Hematopoietic multipotent progenitor cell (in vitro differentiated cells): ENCODE data around the gene HSPA14. TPM values are rescaled to one million over a fixed set of nuclear protein-coding genes. Genes with fewer than 3 reads are reported as not detected.

Source experiments
- DNase-seq, 3 donors: peaks; one replicate each; pipeline ENCODE4 v3.0.0-alpha.2; 2011 to 2015; ENCODE audit warnings: low read depth in 2 of 3, low spot score in 2 of 3
- total RNA-seq: library from RNA; depleted of rRNA; stranded (reverse); fragments of >200 nt; gene quantifications from one replicate; pipeline ENCODE4 v1.2.3, GENCODE V29; 2012

HSPA14 gene
- total RNA-seq, 1 donor: 5.7 TPM

- no peak for DNase-seq
These were observed 41.8 kb downstream of the HSPA14 start for GRCh38 chr10:14879928-14880193.

GRCh38 chr10:14880229-14880628 is 42.1 kb downstream of the HSPA14 start:
- DNase-seq: no peak

GRCh38 chr10:14884082-14884481 is 46.0 kb downstream of the HSPA14 start:
- DNase-seq: peak in 1 of 3 donors; percentile 32

- peak in 2 of 3 donors; percentile 31 to 62 for DNase-seq
These were observed 51.2 kb downstream of the HSPA14 start for GRCh38 chr10:14889318-14889717.

GRCh38 chr10:14891151-14891550 is 53.0 kb downstream of the HSPA14 start:
- no peak for DNase-seq

- peak in 2 of 3 donors; percentile 36 to 77 for DNase-seq
These were observed 66.2 kb downstream of the HSPA14 start for GRCh38 chr10:14904316-14904732.

- DNase-seq: no peak
These were observed 66.8 kb downstream of the HSPA14 start for GRCh38 chr10:14904864-14905263.

GRCh38 chr10:14905890-14906289 is 67.8 kb downstream of the HSPA14 start:
- DNase-seq: no peak

- no peak for DNase-seq
These were observed 68.7 kb downstream of the HSPA14 start for GRCh38 chr10:14906765-14907164.

- peak in 1 of 3 donors; percentile 19 for DNase-seq
These were observed 69.5 kb downstream of the HSPA14 start for GRCh38 chr10:14907591-14907990.

GRCh38 chr10:14909101-14909500 is 71.0 kb downstream of the HSPA14 start:
- no peak for DNase-seq

GRCh38 chr10:14910953-14911352 is 72.8 kb downstream of the HSPA14 start:
- no peak for DNase-seq

GRCh38 chr10:14911801-14912200 is 73.7 kb downstream of the HSPA14 start:
- no peak for DNase-seq

- DNase-seq: no peak
These were observed 78.5 kb downstream of the HSPA14 start for GRCh38 chr10:14916600-14916999.

- DNase-seq: no peak
These were observed 79.7 kb downstream of the HSPA14 start for GRCh38 chr10:14917827-14918226.

GRCh38 chr10:14918964-14919363 is 80.9 kb downstream of the HSPA14 start:
- no peak for DNase-seq

Other genes with a start within 250 kb of the HSPA14 start
- 2.7 TPM for gene FAM107B, start 63.4 kb upstream of the HSPA14 start, total RNA-seq
- 0.54 TPM for gene CDNF, start 269 bp upstream of the HSPA14 start, total RNA-seq
- 23.7 TPM for gene MSANTD7, start within 50 bp of the HSPA14 start, total RNA-seq
- 4.8 TPM for gene SUV39H2, start 40.6 kb downstream of the HSPA14 start, total RNA-seq
- gene DCLRE1C, start 115.8 kb downstream of the HSPA14 start, total RNA-seq: 12.9 TPM
- gene MEIG1, start 121.1 kb downstream of the HSPA14 start, total RNA-seq: not detected
- gene OLAH, start 205.6 kb downstream of the HSPA14 start, total RNA-seq: not detected